GM12878 (cell line): ENCODE data around the gene HMX2. TPM values are rescaled to one million over a fixed set of nuclear protein-coding genes. Genes with fewer than 3 reads are reported as not detected.

Experiments
- ATAC-seq: fragments of 200-7000 bp; cut with Tn5 transposase; 3 replicates; pipeline ENCODE4 v1.9.1; 2020; ENCODE audit warnings: mild to moderate bottlenecking, moderate library complexity
- BruUV-seq: library from RNA; stranded (reverse); fragments of 400-500 nt; replicated peaks from 2 replicates; lab custom pipeline; 2021; lab: Mats Ljungman, UMichigan
- CTCF ChIA-PET: fragments of 300-600 bp; sonication (Branson Sonifier 250); formaldehyde crosslinking; extraction: SDS; loops from one replicate; lab custom pipeline; 2021; ENCODE audit warnings: inconsistent platforms; lab: Yijun Ruan, JAX
- POLR2A ChIA-PET: fragments of 350-600 bp; formaldehyde crosslinking; extraction: SDS; loops from one replicate; lab custom pipeline; 2021; ENCODE audit warnings: inconsistent platforms; lab: Charles Lee
- RAD21 ChIA-PET: fragments of 300-600 bp; sonication (Branson Sonifier 250); formaldehyde crosslinking; loops from one replicate; lab custom pipeline; 2023; ENCODE audit warnings: antibody characterized with exemption; ENCODE audit not compliant: unreplicated experiment; lab: Charles Lee
- SMC1A ChIA-PET: fragments of 300-600 bp; sonication (Branson Sonifier 250); formaldehyde crosslinking; loops from one replicate; lab custom pipeline; 2023; ENCODE audit not compliant: unreplicated experiment, uncharacterized antibody; lab: Charles Lee
- DNase-seq: peaks from one replicate; pipeline ENCODE4 v3.0.0-alpha.2; 2011; ENCODE audit warnings: low read depth, low spot score
- FAIRE-seq: peaks from 3 replicates; lab custom pipeline; 2011; peaks lifted over from hg19 to GRCh38; lab: Jason Lieb, UNC
- H2AFZ ChIP-seq: 2 replicates; pipeline ENCODE4 v1.6.0; 2011; ENCODE audit warnings: low read depth, low read length, control low read depth; ENCODE audit not compliant: control insufficient read depth
- H3K27ac ChIP-seq: 2 replicates; pipeline ENCODE4 v1.5.1; 2011; ENCODE audit warnings: control low read depth; ENCODE audit not compliant: control insufficient read depth, insufficient read depth
- H3K27me3 ChIP-seq, 2 experiments: replicated peaks in 1 of 2; 2 replicates each; pipeline versions ENCODE4 v1.6.0 to v1.6.1; 2011; ENCODE audit warnings: low read length in 1 of 2; ENCODE audit not compliant: control insufficient read depth in 2 of 2, insufficient read depth in 2 of 2
- H3K36me3 ChIP-seq, 2 experiments: 2 replicates each; pipeline ENCODE4 v1.5.1; 2011; ENCODE audit warnings: low read length in 1 of 2; ENCODE audit not compliant: control insufficient read depth in 2 of 2, insufficient read depth in 2 of 2
- H3K4me1 ChIP-seq: 2 replicates; pipeline ENCODE4 v1.6.1; 2011; ENCODE audit warnings: mild to moderate bottlenecking, low read length, moderate library complexity, mixed read lengths; ENCODE audit not compliant: control insufficient read depth, insufficient read depth
- H3K4me2 ChIP-seq: 2 replicates; pipeline ENCODE4 v1.6.0; 2011; ENCODE audit warnings: control low read depth; ENCODE audit not compliant: control insufficient read depth, insufficient read depth
- H3K4me3 ChIP-seq: fragments of 200-600 bp; sonication (generic); 2 replicates; pipeline ENCODE4 v1.5.1; 2016
- H3K79me2 ChIP-seq: 2 replicates; pipeline ENCODE4 v1.6.0; 2011; ENCODE audit warnings: low read length; ENCODE audit not compliant: control insufficient read depth, insufficient read depth
- H3K9ac ChIP-seq: 2 replicates; pipeline ENCODE4 v1.8.0; 2011; ENCODE audit warnings: low read length, control low read depth, mixed read lengths; ENCODE audit not compliant: control insufficient read depth, insufficient read depth
- H3K9me3 ChIP-seq: replicated peaks from 3 replicates; pipeline ENCODE4 v1.5.1; 2011; ENCODE audit warnings: mild to moderate bottlenecking, low read length; ENCODE audit not compliant: control insufficient read depth, insufficient read depth
- H4K20me1 ChIP-seq: 2 replicates; pipeline ENCODE4 v1.6.0; 2011; ENCODE audit not compliant: control insufficient read depth, insufficient read depth
- BMI1 ChIP-seq: fragments of 450-650 bp; IDR thresholded peaks from 2 replicates; pipeline ENCODE4 v1.6.1; 2016; ENCODE audit warnings: mild to moderate bottlenecking, moderate library complexity, borderline replicate concordance
- POLR2A ChIP-seq: IDR thresholded peaks from 2 replicates; pipeline ENCODE4 v1.6.1; 2011; ENCODE audit warnings: low read depth, mild to moderate bottlenecking, low read length
- POLR2AphosphoS2 ChIP-seq: IDR thresholded peaks from 2 replicates; pipeline ENCODE4 v1.6.1; 2011; ENCODE audit warnings: low read depth, mild to moderate bottlenecking, low read length, improper control_type of control experiment, moderate library complexity
- RAD21 ChIP-seq: IDR thresholded peaks from 2 replicates; pipeline ENCODE4 v1.6.1; 2011; ENCODE audit warnings: mild to moderate bottlenecking, low read depth, low read length, moderate library complexity; ENCODE audit not compliant: insufficient read depth
- SMAD5 ChIP-seq: IDR thresholded peaks from 2 replicates; pipeline ENCODE4 v1.6.1; 2016; ENCODE audit warnings: antibody characterized with exemption, low read depth
- ZNF384 ChIP-seq: IDR thresholded peaks from 2 replicates; pipeline ENCODE4 v1.6.1; 2012; ENCODE audit warnings: low read depth, mild to moderate bottlenecking, low read length, improper control_type of control experiment, borderline replicate concordance
- WGBS: methylation state at CpG from one replicate; pipeline ENCODE4 v1.1.6; 2016; ENCODE audit warnings: low lambda C conversion rate; ENCODE audit not compliant: insufficient replicate concordance, insufficient coverage; ENCODE audit errors: missing lambda C conversion rate; 5-methylcytosine and 5-hydroxymethylcytosine counted together
- in situ Hi-C: fragments of 300-500 bp; cut with MboI; formaldehyde crosslinking; loops from 9 replicates; pipeline ENCODE4 v1.14.3; 2018; ENCODE audit warnings: mixed read lengths
- intact Hi-C: fragments of 100-400 bp; cut with micrococcal nuclease; formaldehyde crosslinking; loops from one replicate; pipeline ENCODE4 v1.14.2; 2022; ENCODE audit not compliant: unreplicated experiment
- polyA plus RNA-seq, 11 experiments: library from polyadenylated mRNA; depleted of rRNA in 4 of 11; unstranded in 6 of 11; stranded (reverse) in 5 of 11; fragments of >200 nt; fragmentation: Nextera tagmentation in 4 of 11; fragmentation: Illumina TruSeq in 1 of 11; extraction: Ambion mirVana in 4 of 11; extraction: Trizol in 1 of 11; gene quantifications; 1 replicate in 1 of 11; 2 replicates in 10 of 11; pipeline versions ENCODE4 v1.2.1 to v1.2.3, GENCODE V29; 2011 to 2016; ENCODE audit warnings: inconsistent platforms in 2 of 11, missing spikeins in 2 of 11, low read depth in 1 of 11
- total RNA-seq, 4 experiments: library from RNA; depleted of rRNA in 3 of 4; stranded (reverse); fragments of >200 nt in 3 of 4; fragmentation: Illumina TruSeq in 1 of 4; extraction: Trizol in 1 of 4; gene quantifications; 2 replicates each; pipeline versions ENCODE4 v1.2.1 to v1.2.3, GENCODE V29; 2013 to 2021

Gene HMX2
- total and polyA plus RNA-seq, 10 of the 15 experiments (the other 5 are each of a cell fraction or from before 2014, with no cell fraction given), result 1.4 to 31.3 (median 16.8) TPM; not detected in 1

DNA sequence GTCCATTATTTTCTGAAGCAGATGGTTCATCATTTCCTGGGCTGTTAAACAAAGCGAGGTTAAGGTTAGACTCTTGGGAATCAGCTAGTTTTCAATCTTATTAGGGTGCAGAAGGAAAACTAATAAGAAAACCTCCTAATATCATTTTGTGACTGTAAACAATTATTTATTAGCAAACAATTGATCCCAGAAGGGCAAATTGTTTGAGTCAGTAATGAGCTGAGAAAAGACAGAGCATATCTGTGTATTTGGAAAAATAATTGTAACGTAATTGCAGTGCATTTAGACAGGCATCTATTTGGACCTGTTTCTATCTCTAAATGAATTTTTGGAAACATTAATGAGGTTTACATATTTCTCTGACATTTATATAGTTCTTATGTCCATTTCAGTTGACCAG lies 16.4 kb downstream of the HMX2 start:
- peaks cover 12 to 51% of the 10 kb centered on the region in 2 experiments for H3K36me3 ChIP-seq
- ATAC-seq, result no peak
- DNase-seq, result no peak
- H3K79me2 ChIP-seq, result peaks cover 56% of the 10 kb centered on the region
- RAD21 ChIA-PET, result no interaction called here
- no peak overlapping the region for H3K27ac ChIP-seq
- SMC1A ChIA-PET, result interaction anchor here (1.0 to 1.7 kb wide), 4 partner anchors 8 to 121 kb away, joined by 3 to 9 read pairs (median 5); partner anchors contain the start of gene BUB3
- H3K27me3 ChIP-seq, result no peaks in the 10 kb centered on the region
- FAIRE-seq, result no peak
- no peak for TF ChIP-seq ZNF384
- WGBS, result 93% methylated on average over 2 of the region's 2 CpGs
- no peak overlapping the region for H3K4me3 ChIP-seq
- H4K20me1 ChIP-seq, result no peaks in the 10 kb centered on the region
- H3K9me3 ChIP-seq, result no peaks in the 10 kb centered on the region
- no peak overlapping the region for H3K4me2 ChIP-seq
- in situ Hi-C loops, result no loop called here
- H2AFZ ChIP-seq, result no peak overlapping the region
- POLR2A ChIA-PET, result no interaction called here
- H3K9ac ChIP-seq, result no peak overlapping the region
- H3K4me1 ChIP-seq, result peaks cover 5% of the 10 kb centered on the region; the same call in 1 of the 2 replicates
- intact Hi-C loops, result no loop called here
- BruUV-seq, result TSS peak; percentile 1
- CTCF ChIA-PET, result no interaction called here

- in situ Hi-C loops (no loop called here), intact Hi-C loops (no loop called here)
- Histone ChIP-seq H3K36me3 (peaks cover 15 to 51% of the 10 kb centered on the region in 2 experiments), H3K4me2 (no peak overlapping the region), H3K4me3 (no peak overlapping the region), H2AFZ (no peak overlapping the region), H3K9ac (no peak overlapping the region), H4K20me1 (no peaks in the 10 kb centered on the region), H3K27ac (no peak overlapping the region), H3K27me3 (no peaks in the 10 kb centered on the region), H3K4me1 (peaks cover 4% of the 10 kb centered on the region; the same call in 1 of the 2 replicates), H3K9me3 (no peaks in the 10 kb centered on the region), H3K79me2 (peaks cover 44% of the 10 kb centered on the region)
- FAIRE-seq (peak; percentile 47), DNase-seq (no peak), ATAC-seq (peak; percentile 73)
- SMC1A ChIA-PET, result interaction anchor here (1.4 to 1.7 kb wide), 2 partner anchors 8 to 9 kb away, joined by 3 to 9 read pairs; no protein-coding TSS in a partner anchor
- peak; percentile 62; the same call in 1 of the 2 replicates for TF ChIP-seq SMAD5
- TF ChIP-seq POLR2A, result peak; percentile 54
- no peak for TF ChIP-seq BMI1
- no peak for TF ChIP-seq RAD21
- TF ChIP-seq POLR2AphosphoS2, result 0 out of 2 replicates have a peak, but pooled peaks have one; percentile 21
- CTCF ChIA-PET, result interaction anchor here (1.7 kb wide), 1 partner anchor 12 kb away, joined by 4 read pairs; the partner anchor contains the start of gene BUB3
- WGBS, result 75% methylated on average over 4 of the region's 4 CpGs
- no TSS peak for BruUV-seq
- RAD21 ChIA-PET, result no interaction called here
- POLR2A ChIA-PET, result interaction anchor here (0.9 kb wide), 1 partner anchor 13 kb away, joined by 3 read pairs; no protein-coding TSS in a partner anchor
Observed at GRCh38 chr10:123165445-123166072, 17.6 kb downstream of the HMX2 start.
